K562 (cell line): ENCODE results near the gene REP15. TPM values are rescaled to one million over a fixed set of nuclear protein-coding genes. Genes with fewer than 3 reads are reported as not detected.

Source experiments
- E4F1 ChIP-seq: fragments of 250-450 bp; sonication (Bioruptor Pico); IDR thresholded peaks from 2 replicates; pipeline ENCODE4 v1.5.0; 2021; ENCODE audit warnings: mild to moderate bottlenecking, borderline replicate concordance
- EHMT2 ChIP-seq: fragments of 450-650 bp; IDR thresholded peaks from 2 replicates; pipeline ENCODE4 v1.6.1; 2018; ENCODE audit warnings: antibody characterized with exemption
- FOXK2 ChIP-seq, 2 experiments: fragments of 450-650 bp; IDR thresholded peaks in 1 of 2; conservative IDR thresholded peaks in 1 of 2; 2 replicates each; pipeline ENCODE4 v1.6.1; 2016; ENCODE audit warnings: low read depth in 2 of 2, mild to moderate bottlenecking in 1 of 2
- NFE2L1 ChIP-seq: fragments of 450-650 bp; IDR thresholded peaks from 2 replicates; pipeline ENCODE4 v1.6.1; 2016; ENCODE audit warnings: missing genetic modification characterization, low read depth, mild to moderate bottlenecking, missing compliant biosample characterization, moderate library complexity, borderline replicate concordance
- PRPF4 ChIP-seq: fragments of 200-400 bp; formaldehyde crosslinking; IDR thresholded peaks from one replicate; pipeline ENCODE4 v1.6.1; 2017; ENCODE audit warnings: low read length, low read depth, mild to moderate bottlenecking; ENCODE audit not compliant: insufficient read depth, poor library complexity, severe bottlenecking
- SIN3A ChIP-seq, 2 experiments: fragments of 150-350 bp in 1 of 2; IDR thresholded peaks; 2 replicates each; pipeline ENCODE4 v1.6.1; 2011 to 2016; ENCODE audit warnings: borderline replicate concordance in 2 of 2, low read depth in 2 of 2, low read length in 2 of 2, mild to moderate bottlenecking in 2 of 2, moderate library complexity in 2 of 2; ENCODE audit not compliant: control insufficient read depth in 1 of 2
- SPI1 ChIP-seq: IDR thresholded peaks from 2 replicates; pipeline ENCODE4 v1.6.1; 2011; ENCODE audit warnings: low read depth, low read length, control low read depth, borderline replicate concordance
- TAF15 ChIP-seq: fragments of 200-400 bp; formaldehyde crosslinking; IDR thresholded peaks from 2 replicates; pipeline ENCODE4 v1.6.1; 2017; ENCODE audit warnings: mild to moderate bottlenecking, low read depth, low read length, moderate library complexity
- XRCC4 ChIP-seq: IDR thresholded peaks from one replicate; pipeline ENCODE4 v1.6.1; 2011; ENCODE audit not compliant: insufficient read depth, insufficient read length; ENCODE audit errors: extremely low read depth
- ZBTB49 ChIP-seq: sonication (generic); formaldehyde crosslinking; IDR thresholded peaks from 2 replicates; pipeline ENCODE4 v1.8.0; 2022; ENCODE audit warnings: missing genetic modification reagents, mild to moderate bottlenecking, borderline replicate concordance
- ZNF165 ChIP-seq: fragments of 250-450 bp; sonication (Bioruptor Pico); IDR thresholded peaks from 2 replicates; pipeline ENCODE4 v1.4.0; 2020; ENCODE audit warnings: borderline replicate concordance
- polyA plus RNA-seq, 8 experiments: library from polyadenylated mRNA; depleted of rRNA in 4 of 8; stranded (reverse) in 5 of 8; unstranded in 3 of 8; fragments of >200 nt; fragmentation: Nextera tagmentation in 2 of 8; fragmentation: Illumina TruSeq in 1 of 8; extraction: Ambion mirVana in 2 of 8; extraction: Trizol in 1 of 8; gene quantifications; 2 replicates each; pipeline versions ENCODE4 v1.2.1 to v1.2.3, GENCODE V29; 2011 to 2014; ENCODE audit warnings: inconsistent platforms in 1 of 8, missing spikeins in 1 of 8
- total RNA-seq, 7 experiments: library from RNA; depleted of rRNA in 6 of 7; stranded (reverse); fragments of >200 nt in 6 of 7; fragmentation: Illumina TruSeq in 2 of 7; extraction: Trizol in 2 of 7; gene quantifications; 2 replicates each; pipeline versions ENCODE4 v1.2.1 to v1.2.3, GENCODE V29; 2011 to 2021; ENCODE audit warnings: low replicate concordance in 1 of 7
- TF ChIP-seq, protein P1 (sequence below), 2 experiments: fragments of 450-650 bp; formaldehyde crosslinking in 1 of 2; IDR thresholded peaks; 2 replicates each; pipeline versions ENCODE4 v1.4.0 to v1.6.1; 2014 to 2020; ENCODE audit warnings: mild to moderate bottlenecking in 2 of 2, borderline replicate concordance in 1 of 2, low read depth in 1 of 2

Gene REP15
- total and polyA plus RNA-seq, 9 of the 15 experiments (the other 6 are each of a cell fraction or from before 2014, with no cell fraction given) = not detected

DNA sequence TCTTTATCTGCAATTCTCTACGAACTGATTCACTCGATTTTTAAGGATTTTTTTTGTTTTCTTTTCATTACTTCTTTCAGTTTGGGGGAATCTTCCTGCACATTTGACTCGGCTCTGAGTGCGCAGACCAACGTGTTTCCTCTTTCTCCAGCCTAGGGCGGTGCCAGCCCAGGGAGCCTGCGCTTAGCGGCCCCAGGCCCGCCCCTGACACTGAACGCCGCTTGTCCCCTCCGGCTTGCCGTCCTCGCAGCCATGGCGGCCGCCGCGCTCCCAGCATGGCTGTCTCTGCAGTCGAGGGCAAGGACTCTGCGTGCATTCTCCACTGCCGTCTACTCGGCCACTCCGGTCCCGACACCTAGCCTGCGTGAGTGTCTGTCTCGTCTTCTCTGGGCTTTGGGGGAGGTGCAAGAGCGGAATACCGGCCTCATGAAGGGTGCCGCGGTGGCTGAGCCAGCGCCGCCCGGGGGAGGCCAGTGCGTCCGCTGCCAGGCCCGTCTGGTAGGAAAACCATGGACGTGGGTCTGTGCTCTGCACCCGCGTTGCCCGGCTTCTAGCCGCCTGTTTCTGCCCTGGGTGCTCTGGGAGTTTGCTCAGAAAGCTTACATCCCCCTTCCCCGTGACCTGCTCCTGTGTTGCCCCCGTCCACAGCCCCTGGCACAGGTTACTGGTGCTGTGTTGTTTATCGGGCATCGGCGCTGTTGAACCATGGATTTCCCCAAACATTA, 14.5 kb downstream of the REP15 start, which contains the start of gene MRPS35 (continued):
- peak; percentile 45 to 54; a peak in 3 of 4 replicates for TF ChIP-seq FOXK2 (conservative IDR thresholded peaks at IDR 0.05 in 1 of 2, IDR thresholded peaks at IDR 0.05 in 1 of 2; ENCODE audit: low read depth in 2 of 2)
- no peak for TF ChIP-seq E4F1 (CRISPR knock-in tag)
- TF ChIP-seq TAF15 = no peak; the same call in 1 of the 2 replicates
- no peak for TF ChIP-seq XRCC4
- TF ChIP-seq ZNF165 = no peak
- TF ChIP-seq EHMT2 = peak; percentile 10; the same call in 1 of the 2 replicates
- TF ChIP-seq NFE2L1 (tag) = no peak
- TF ChIP-seq, protein P1, sequence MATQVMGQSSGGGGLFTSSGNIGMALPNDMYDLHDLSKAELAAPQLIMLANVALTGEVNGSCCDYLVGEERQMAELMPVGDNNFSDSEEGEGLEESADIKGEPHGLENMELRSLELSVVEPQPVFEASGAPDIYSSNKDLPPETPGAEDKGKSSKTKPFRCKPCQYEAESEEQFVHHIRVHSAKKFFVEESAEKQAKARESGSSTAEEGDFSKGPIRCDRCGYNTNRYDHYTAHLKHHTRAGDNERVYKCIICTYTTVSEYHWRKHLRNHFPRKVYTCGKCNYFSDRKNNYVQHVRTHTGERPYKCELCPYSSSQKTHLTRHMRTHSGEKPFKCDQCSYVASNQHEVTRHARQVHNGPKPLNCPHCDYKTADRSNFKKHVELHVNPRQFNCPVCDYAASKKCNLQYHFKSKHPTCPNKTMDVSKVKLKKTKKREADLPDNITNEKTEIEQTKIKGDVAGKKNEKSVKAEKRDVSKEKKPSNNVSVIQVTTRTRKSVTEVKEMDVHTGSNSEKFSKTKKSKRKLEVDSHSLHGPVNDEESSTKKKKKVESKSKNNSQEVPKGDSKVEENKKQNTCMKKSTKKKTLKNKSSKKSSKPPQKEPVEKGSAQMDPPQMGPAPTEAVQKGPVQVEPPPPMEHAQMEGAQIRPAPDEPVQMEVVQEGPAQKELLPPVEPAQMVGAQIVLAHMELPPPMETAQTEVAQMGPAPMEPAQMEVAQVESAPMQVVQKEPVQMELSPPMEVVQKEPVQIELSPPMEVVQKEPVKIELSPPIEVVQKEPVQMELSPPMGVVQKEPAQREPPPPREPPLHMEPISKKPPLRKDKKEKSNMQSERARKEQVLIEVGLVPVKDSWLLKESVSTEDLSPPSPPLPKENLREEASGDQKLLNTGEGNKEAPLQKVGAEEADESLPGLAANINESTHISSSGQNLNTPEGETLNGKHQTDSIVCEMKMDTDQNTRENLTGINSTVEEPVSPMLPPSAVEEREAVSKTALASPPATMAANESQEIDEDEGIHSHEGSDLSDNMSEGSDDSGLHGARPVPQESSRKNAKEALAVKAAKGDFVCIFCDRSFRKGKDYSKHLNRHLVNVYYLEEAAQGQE (IDR thresholded peaks at IDR 0.05; ENCODE audit: borderline replicate concordance) = no peak
- TF ChIP-seq, protein P1 (CRISPR knock-in tag; IDR thresholded peaks at IDR 0.05; ENCODE audit: low read depth) = peak; percentile 56; the same call in 1 of the 2 replicates
- TF ChIP-seq SIN3A (IDR thresholded peaks at IDR 0.05; ENCODE audit: borderline replicate concordance in 2 of 2, control insufficient read depth in 1 of 2, low read depth in 2 of 2, low read length in 2 of 2) = peak; percentile 65 to 69; a peak in 2 of 4 replicates
- 0 out of 2 replicates have a peak, but pooled peaks have one; percentile 34 for TF ChIP-seq SPI1
- TF ChIP-seq PRPF4 = no peak
- no peak for TF ChIP-seq ZBTB49 (CRISPR knock-in tag)
